HG03095 (cell line): Measurements from ENCODE around the gene RRM1.

Experiments
- ATAC-seq: cut with Tn5 transposase; IDR thresholded peaks from one replicate; pipeline ENCODE4 v1.9.1; 2021; ENCODE audit warnings: moderate library complexity; ENCODE audit not compliant: unreplicated experiment

RRM1 gene

GRCh38 chr11:4185561-4185960 is 91.0 kb downstream of the RRM1 start:
- no peak for ATAC-seq

GRCh38 chr11:4186464-4187054 is 92.0 kb downstream of the RRM1 start:
- ATAC-seq: no peak

- ATAC-seq: peak; percentile 94
Measured at GRCh38 chr11:4187055-4187988, 92.7 kb downstream of the RRM1 start.
